A673 (cell line): ENCODE measurements around the gene ZNF219. TPM values are rescaled to one million over a fixed set of nuclear protein-coding genes. Genes with fewer than 3 reads are reported as not detected.

Source experiments
- BruUV-seq: library from RNA; stranded (reverse); fragments of 400-500 nt; replicated peaks from 2 replicates; lab custom pipeline; 2021; lab: Mats Ljungman, UMichigan
- CTCF ChIA-PET: fragments of 300-600 bp; sonication (Branson Sonifier 250); formaldehyde crosslinking; loops from one replicate; lab custom pipeline; 2022; ENCODE audit warnings: antibody characterized with exemption; lab: Charles Lee
- POLR2A ChIA-PET: fragments of 300-600 bp; sonication (Branson Sonifier 250); formaldehyde crosslinking; loops from one replicate; lab custom pipeline; 2022; ENCODE audit warnings: antibody characterized with exemption; ENCODE audit not compliant: low non-redundant PET; lab: Charles Lee
- DNase-seq: peaks from one replicate; pipeline ENCODE4 v3.0.0-alpha.2; 2015; ENCODE audit warnings: low spot score
- H3K27ac ChIP-seq: fragments of 200-600 bp; sonication (generic); 2 replicates; pipeline ENCODE4 v1.5.1; 2016; ENCODE audit warnings: mixed run types, low read depth, mild to moderate bottlenecking, mixed read lengths, antibody characterized with exemption, low read length; ENCODE audit not compliant: poor library complexity, severe bottlenecking
- H3K27me3 ChIP-seq: fragments of 200-600 bp; sonication (generic); replicated peaks from 2 replicates; pipeline ENCODE4 v1.6.1; 2017; ENCODE audit warnings: mixed run types, low read depth, mild to moderate bottlenecking, mixed read lengths, antibody characterized with exemption, low read length; ENCODE audit not compliant: insufficient read depth, poor library complexity
- H3K36me3 ChIP-seq: fragments of 200-600 bp; sonication (generic); 2 replicates; pipeline ENCODE4 v1.6.1; 2016; ENCODE audit warnings: mixed run types, mild to moderate bottlenecking, mixed read lengths, antibody characterized with exemption, low read length; ENCODE audit not compliant: insufficient read depth, poor library complexity, severe bottlenecking
- H3K4me1 ChIP-seq: fragments of 200-600 bp; sonication (generic); 2 replicates; pipeline ENCODE4 v1.6.1; 2017; ENCODE audit warnings: mixed run types, mild to moderate bottlenecking, mixed read lengths, antibody characterized with exemption, low read length; ENCODE audit not compliant: insufficient read depth, poor library complexity, severe bottlenecking
- H3K4me3 ChIP-seq: fragments of 200-600 bp; sonication (generic); 2 replicates; pipeline ENCODE4 v1.5.1; 2016; ENCODE audit warnings: low read depth, mixed run types, mild to moderate bottlenecking, mixed read lengths, low read length; ENCODE audit not compliant: poor library complexity, severe bottlenecking
- H3K9me3 ChIP-seq: fragments of 200-600 bp; sonication (generic); 2 replicates; pipeline ENCODE4 v1.6.1; 2016; ENCODE audit warnings: mixed run types, low read depth, mild to moderate bottlenecking, mixed read lengths, antibody characterized with exemption, low read length; ENCODE audit not compliant: poor library complexity, severe bottlenecking
- EZH2 ChIP-seq: fragments of 200-600 bp; sonication (generic); IDR thresholded peaks from 2 replicates; pipeline ENCODE4 v1.6.1; 2017; ENCODE audit warnings: borderline replicate concordance, low read depth, mild to moderate bottlenecking, mixed read lengths, antibody characterized with exemption, low read length; ENCODE audit not compliant: poor library complexity, severe bottlenecking
- intact Hi-C: fragments of 100-400 bp; cut with micrococcal nuclease; formaldehyde crosslinking; loops from one replicate; pipeline ENCODE4 v1.10.0; 2022; ENCODE audit not compliant: unreplicated experiment
- total RNA-seq: library from RNA; stranded (reverse); gene quantifications from 2 replicates; pipeline ENCODE4 v1.2.3, GENCODE V29; 2021
- TF ChIP-seq, protein P1 (sequence below): fragments of 300-800, 200-600 bp; sonication (generic); conservative IDR thresholded peaks from 2 replicates; pipeline ENCODE4 v1.5.1; 2017; ENCODE audit warnings: low read depth, mild to moderate bottlenecking, antibody characterized with exemption, low read length, moderate library complexity, mixed read lengths

Gene ZNF219
- total RNA-seq, 1 experiment from 2014 or later = 84.6 TPM

DNA sequence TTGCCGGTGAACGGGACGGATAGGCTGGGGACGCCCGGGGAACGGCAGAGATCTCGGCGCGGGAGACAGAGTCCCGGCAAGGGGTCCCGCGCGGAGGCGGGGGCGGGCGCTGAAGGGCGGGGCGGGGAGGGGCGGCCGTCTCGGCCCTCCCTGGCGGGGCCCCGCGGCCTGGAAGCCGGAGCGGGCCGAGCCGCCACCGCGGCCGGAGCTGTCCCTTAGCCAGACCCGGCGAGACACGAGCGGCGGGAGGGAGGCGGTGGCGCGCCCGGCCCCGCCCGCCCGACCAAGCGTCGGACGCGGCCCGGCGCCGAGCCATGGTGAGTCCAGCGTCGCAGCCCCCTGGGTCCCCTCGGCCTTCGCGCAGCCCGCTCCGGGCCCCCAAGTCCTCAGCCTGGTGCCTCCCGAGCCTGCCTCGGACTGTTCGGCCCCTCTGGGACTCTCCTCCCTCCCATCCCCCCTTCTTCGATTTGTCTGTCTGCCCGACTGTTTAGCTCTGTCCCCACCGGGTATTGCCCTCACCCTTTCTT, 28.3 kb downstream of the ZNF219 start, which contains the start of gene ARHGEF40:
ARHGEF40 (plus strand) TSS at position 222 of the 527 bp plus-strand sequence; CDS start at position 315, 93 bp downstream.
- Histone ChIP-seq H3K9me3 (no peaks in the 10 kb centered on the region), H3K4me3 (peak within 1 kb of the TSS; percentile 98), H3K4me1 (peaks cover 27% of the 10 kb centered on the region), H3K36me3 (peaks cover 21% of the 10 kb centered on the region), H3K27me3 (no peaks in the 10 kb centered on the region), H3K27ac (peak within 1 kb of the TSS; percentile 90)
- intact Hi-C loops = no loop called here
- TF ChIP-seq EZH2 = no peak
- TF ChIP-seq, protein P1, sequence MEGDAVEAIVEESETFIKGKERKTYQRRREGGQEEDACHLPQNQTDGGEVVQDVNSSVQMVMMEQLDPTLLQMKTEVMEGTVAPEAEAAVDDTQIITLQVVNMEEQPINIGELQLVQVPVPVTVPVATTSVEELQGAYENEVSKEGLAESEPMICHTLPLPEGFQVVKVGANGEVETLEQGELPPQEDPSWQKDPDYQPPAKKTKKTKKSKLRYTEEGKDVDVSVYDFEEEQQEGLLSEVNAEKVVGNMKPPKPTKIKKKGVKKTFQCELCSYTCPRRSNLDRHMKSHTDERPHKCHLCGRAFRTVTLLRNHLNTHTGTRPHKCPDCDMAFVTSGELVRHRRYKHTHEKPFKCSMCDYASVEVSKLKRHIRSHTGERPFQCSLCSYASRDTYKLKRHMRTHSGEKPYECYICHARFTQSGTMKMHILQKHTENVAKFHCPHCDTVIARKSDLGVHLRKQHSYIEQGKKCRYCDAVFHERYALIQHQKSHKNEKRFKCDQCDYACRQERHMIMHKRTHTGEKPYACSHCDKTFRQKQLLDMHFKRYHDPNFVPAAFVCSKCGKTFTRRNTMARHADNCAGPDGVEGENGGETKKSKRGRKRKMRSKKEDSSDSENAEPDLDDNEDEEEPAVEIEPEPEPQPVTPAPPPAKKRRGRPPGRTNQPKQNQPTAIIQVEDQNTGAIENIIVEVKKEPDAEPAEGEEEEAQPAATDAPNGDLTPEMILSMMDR = no peak
- BruUV-seq = no TSS peak
- peak; percentile 68 for DNase-seq
- ChIA-PET POLR2A (no interaction called here), CTCF (interaction anchor here (0.6 to 2.5 kb wide), 6 partner anchors 17 to 55 kb away, joined by 3 to 23 read pairs (median 4); no protein-coding TSS in a partner anchor)

DNA sequence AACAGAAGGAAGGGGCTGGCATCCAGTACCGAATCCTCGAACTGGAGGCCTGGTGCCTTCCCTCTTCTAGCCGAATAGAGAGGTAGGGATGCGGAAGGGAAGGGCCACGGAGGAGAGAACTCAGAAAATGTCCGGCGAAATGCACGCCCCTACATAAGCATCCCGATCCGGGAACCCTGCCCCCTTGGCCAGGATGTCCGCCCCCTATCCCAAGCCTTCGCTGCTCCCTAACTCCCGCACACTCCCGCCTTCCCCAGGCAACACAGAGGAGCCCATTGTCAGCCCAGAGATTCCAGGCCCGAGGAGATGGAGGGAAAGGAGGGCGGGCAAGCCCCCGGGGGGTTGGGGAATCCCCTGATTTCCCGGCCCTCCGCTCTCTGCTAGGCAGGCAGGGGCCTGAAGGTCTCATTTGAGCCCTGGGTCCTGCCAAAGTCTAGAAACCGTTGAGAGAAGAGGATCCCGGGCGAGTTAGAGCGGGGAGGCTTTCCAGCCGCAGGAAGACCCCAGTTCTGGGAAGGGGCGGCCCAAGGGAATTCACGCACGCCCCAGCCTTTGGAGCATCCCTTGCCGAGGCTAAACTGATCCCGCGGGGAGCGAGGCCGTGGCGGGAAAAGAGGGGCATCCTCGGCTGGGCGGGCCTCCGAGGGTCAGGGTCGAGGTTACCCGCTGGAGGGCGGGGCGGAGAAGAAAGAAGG, 28.9 kb downstream of the ZNF219 start:
- ChIA-PET CTCF (interaction anchor here (0.6 to 3.6 kb wide), 8 partner anchors 20 to 378 kb away, joined by 3 to 24 read pairs (median 7); partner anchors contain the start of genes TMEM253 and ZNF219), POLR2A (no interaction called here)
- BruUV-seq = TSS peak; percentile 31
- peak; percentile 55 for DNase-seq
- Histone ChIP-seq H3K27ac (peak overlapping the region; percentile 90), H3K9me3 (no peaks in the 10 kb centered on the region), H3K4me3 (peak overlapping the region; percentile 98), H3K4me1 (peaks cover 27% of the 10 kb centered on the region), H3K27me3 (no peaks in the 10 kb centered on the region), H3K36me3 (peaks cover 15% of the 10 kb centered on the region)
- TF ChIP-seq, protein P1 = no peak
- no peak for TF ChIP-seq EZH2
- intact Hi-C loops = no loop called here

DNA sequence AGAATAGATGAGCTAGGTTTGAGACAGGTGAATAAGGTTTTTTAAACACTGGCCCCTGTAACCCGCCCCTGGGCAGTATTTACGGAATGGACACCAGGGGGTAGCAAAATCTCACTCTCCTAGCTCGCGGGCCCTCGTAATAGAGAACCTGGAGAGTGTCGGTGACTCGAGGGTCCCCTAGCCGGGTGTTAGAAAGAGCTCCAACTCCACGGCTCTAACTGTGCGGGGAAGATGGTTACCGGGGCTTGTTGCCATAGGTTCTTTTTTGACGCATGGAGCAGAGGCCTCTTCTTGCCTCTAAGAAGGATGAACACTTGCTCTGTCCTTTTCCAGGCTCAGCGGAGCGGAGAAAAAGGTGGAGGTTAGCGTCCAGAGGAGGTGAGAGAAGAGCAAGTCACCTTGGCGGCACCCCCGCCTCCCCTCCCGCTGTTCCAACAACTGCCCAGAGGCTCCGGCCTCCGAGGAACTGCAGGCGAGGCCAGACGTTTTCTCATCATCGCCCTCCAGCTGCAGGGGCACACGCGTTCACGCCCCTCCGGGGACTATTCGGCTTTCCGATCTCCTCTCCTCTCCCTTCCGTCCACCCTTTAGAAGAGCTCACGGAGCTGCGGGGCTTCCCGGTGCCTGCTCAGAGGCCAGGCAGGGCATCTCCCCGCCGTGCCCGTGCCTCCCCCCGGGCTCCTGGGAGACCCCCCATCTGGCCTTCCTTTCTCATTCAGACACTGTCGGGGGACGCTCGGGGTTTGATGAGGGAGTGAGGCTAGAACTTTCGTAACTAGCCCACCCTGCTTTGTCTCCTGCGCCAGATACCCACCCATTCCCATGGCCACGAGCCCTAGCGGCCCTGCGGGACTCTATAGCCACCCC, 29.7 kb downstream of the ZNF219 start:
- CTCF ChIA-PET = interaction anchor here (0.5 to 3.6 kb wide), 13 partner anchors 15 to 379 kb away, joined by 3 to 24 read pairs (median 6); partner anchors contain the start of genes TMEM253 and ZNF219
- Histone ChIP-seq H3K27me3 (no peaks in the 10 kb centered on the region), H3K4me1 (peaks cover 27% of the 10 kb centered on the region), H3K4me3 (peak overlapping the region; percentile 98), H3K9me3 (no peaks in the 10 kb centered on the region), H3K27ac (peak overlapping the region; percentile 90), H3K36me3 (peaks cover 10% of the 10 kb centered on the region)
- POLR2A ChIA-PET = interaction anchor here (0.6 kb wide), 1 partner anchor 25 kb away, joined by 3 read pairs; no protein-coding TSS in a partner anchor
- TF ChIP-seq, protein P1 = peak; percentile 67
- no peak for TF ChIP-seq EZH2
- peak; percentile 81 for DNase-seq
- BruUV-seq = no TSS peak
- intact Hi-C loops = loop anchor here (1.0 kb wide), 1 partner anchor 24 kb away; no protein-coding TSS in a partner anchor
